Esophagus squamous epithelium (tissue), 5 donors: Measurements from ENCODE around the gene NLGN1. TPM values are rescaled to one million over a fixed set of nuclear protein-coding genes. Genes with fewer than 3 reads are reported as not detected.

Experiments used
- DNase-seq: peaks from one replicate; lab custom pipeline; 2025; lab: John Stamatoyannopoulos, UW
- H3K27ac ChIP-seq, 4 donors: fragments of 200-600 bp; sonication (generic); one replicate each; pipeline ENCODE4 v1.5.1; 2016 to 2019; ENCODE audit warnings: mild to moderate bottlenecking in 1 of 4
- H3K27me3 ChIP-seq, 4 donors: fragments of 200-600 bp; sonication (generic); 1 replicate in 3 of 4; 2 replicates in 1 of 4; pipeline versions ENCODE4 v1.5.1 to v1.6.0; 2017 to 2021; ENCODE audit warnings: antibody characterized with exemption in 1 of 4
- H3K36me3 ChIP-seq, 3 donors: fragments of 200-600 bp; sonication (generic); one replicate each; pipeline ENCODE4 v1.5.1; 2016 to 2019
- H3K4me1 ChIP-seq, 3 donors: fragments of 200-600 bp; sonication (generic); one replicate each; pipeline ENCODE4 v1.5.1; 2017 to 2019
- H3K4me3 ChIP-seq, 4 donors: fragments of 200-600 bp; sonication (generic); 1 replicate in 3 of 4; 2 replicates in 1 of 4; pipeline ENCODE4 v1.5.1; 2016 to 2019; ENCODE audit warnings: mild to moderate bottlenecking in 2 of 4, moderate library complexity in 1 of 4
- H3K9me3 ChIP-seq, 3 donors: fragments of 200-600 bp; sonication (generic); one replicate each; pipeline ENCODE4 v1.5.1; 2016 to 2019
- CTCF ChIP-seq, 6 experiments: fragments of 450-650 bp in 4 of 6; fragments of 200-600 bp in 2 of 6; sonication (generic) in 2 of 6; IDR thresholded peaks; one replicate each; pipeline ENCODE4 v1.5.1; 2016 to 2019; ENCODE audit warnings: antibody characterized with exemption in 6 of 6, mild to moderate bottlenecking in 4 of 6, moderate library complexity in 4 of 6
- POLR2A ChIP-seq, 4 donors: fragments of 450-650 bp; IDR thresholded peaks; one replicate each; pipeline ENCODE4 v1.6.1; 2017; ENCODE audit warnings: antibody characterized with exemption in 4 of 4, mild to moderate bottlenecking in 4 of 4, moderate library complexity in 3 of 4
- WGBS, 2 donors: methylation state at CpG; one replicate each; pipeline ENCODE4 v1.1.5; 2018; 5-methylcytosine and 5-hydroxymethylcytosine counted together
- intact Hi-C: fragments of 100-400 bp; cut with DNase I; formaldehyde crosslinking; loops from one replicate; pipeline ENCODE4 v1.15.0; 2022
- total RNA-seq, 4 donors: library from RNA; depleted of rRNA; stranded (reverse); fragments of >200 nt; gene quantifications; one replicate each; pipeline ENCODE4 v1.1.0, GENCODE V29; 2016
- donor health status: DM: yes; HTN: yes; CAD: no.

The NLGN1 gene
- total RNA-seq, 4 donors from 2014 or later: 0.34 to 12.6 (median 2.9) TPM

- no peaks in the 10 kb centered on the region for H3K27me3 ChIP-seq
- H3K9me3 ChIP-seq: no peaks in the 10 kb centered on the region
- no peaks in the 10 kb centered on the region for H3K36me3 ChIP-seq
- no peak for DNase-seq
- H3K27ac ChIP-seq: no peak overlapping the region
- no peak for TF ChIP-seq POLR2A (IDR thresholded peaks at IDR 0.05)
- no peak for TF ChIP-seq CTCF (IDR thresholded peaks at IDR 0.05)
- H3K4me1 ChIP-seq: no peaks in the 10 kb centered on the region
- 53 to 84% methylated on average over 1 of the region's 1 CpG for WGBS, 2 donors
- no peak overlapping the region for H3K4me3 ChIP-seq
- intact Hi-C loops: no loop called here
Measured at GRCh38 chr3:174158674-174159073, 761.1 kb downstream of the NLGN1 start.

- Histone ChIP-seq H3K4me1 (no peaks in the 10 kb centered on the region), H3K27ac (no peak overlapping the region), H3K9me3 (no peaks in the 10 kb centered on the region), H3K4me3 (no peak overlapping the region), H3K27me3 (no peaks in the 10 kb centered on the region), H3K36me3 (no peaks in the 10 kb centered on the region)
- DNase-seq: no peak
- 69 to 70% methylated on average over 3 of the region's 3 CpGs for WGBS, 2 donors
- TF ChIP-seq CTCF (IDR thresholded peaks at IDR 0.05) (no peak), POLR2A (IDR thresholded peaks at IDR 0.05) (no peak)
- intact Hi-C loops: no loop called here
Measured at GRCh38 chr3:174159604-174160003, 762.1 kb downstream of the NLGN1 start.

DNA sequence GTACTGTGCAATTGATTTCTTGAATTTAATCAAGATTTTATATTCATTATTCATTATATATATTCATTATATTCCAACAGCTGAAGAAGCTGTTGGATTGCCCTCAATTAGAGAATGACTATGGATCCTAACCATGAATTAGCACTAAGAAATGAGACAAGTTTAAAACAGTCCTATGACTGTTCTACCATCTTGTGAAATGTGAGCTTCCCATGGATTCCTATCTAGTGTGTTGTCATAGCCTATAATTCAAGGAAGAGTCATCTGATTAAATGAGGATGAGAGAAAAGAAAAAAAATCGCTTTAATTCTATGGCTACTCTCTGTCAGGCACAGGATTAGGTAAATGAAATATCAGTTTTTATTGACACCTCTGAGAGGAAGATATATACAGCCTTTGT is 765.0 kb downstream of the NLGN1 start:
- H3K36me3 ChIP-seq: no peaks in the 10 kb centered on the region
- H3K27ac ChIP-seq: no peak overlapping the region
- intact Hi-C loops: no loop called here
- no peaks in the 10 kb centered on the region for H3K4me1 ChIP-seq
- no peak for TF ChIP-seq POLR2A (IDR thresholded peaks at IDR 0.05)
- no peak for TF ChIP-seq CTCF (IDR thresholded peaks at IDR 0.05)
- 81 to 85% methylated on average over 1 of the region's 1 CpG for WGBS, 2 donors
- H3K27me3 ChIP-seq: no peaks in the 10 kb centered on the region
- H3K4me3 ChIP-seq: no peak overlapping the region
- no peak for DNase-seq
- H3K9me3 ChIP-seq: no peaks in the 10 kb centered on the region

DNA sequence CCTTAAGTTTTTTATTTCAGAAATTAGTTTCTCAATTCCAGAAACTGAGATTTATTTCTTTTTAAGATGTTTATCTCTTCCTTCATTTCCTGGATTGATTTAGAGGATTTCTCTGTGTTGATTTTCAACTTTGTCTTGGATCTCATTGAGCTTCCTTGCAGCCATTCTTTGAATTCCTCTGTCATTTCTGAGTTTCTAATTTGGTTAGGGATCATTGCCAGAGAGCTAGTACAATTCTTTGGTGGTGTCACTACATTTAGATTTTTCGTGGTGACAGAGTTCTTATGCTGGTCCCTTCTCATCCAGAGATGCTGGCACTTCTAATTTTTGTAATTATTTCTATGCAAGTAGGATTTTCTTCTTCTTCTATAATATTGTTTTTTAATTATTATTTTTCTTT is 770.5 kb downstream of the NLGN1 start:
- intact Hi-C loops: no loop called here
- Histone ChIP-seq H3K27me3 (no peaks in the 10 kb centered on the region), H3K27ac (no peak overlapping the region), H3K4me3 (no peak overlapping the region), H3K4me1 (no peaks in the 10 kb centered on the region), H3K9me3 (no peaks in the 10 kb centered on the region), H3K36me3 (no peaks in the 10 kb centered on the region)
- TF ChIP-seq CTCF (IDR thresholded peaks at IDR 0.05) (no peak), POLR2A (IDR thresholded peaks at IDR 0.05) (no peak)
- WGBS, 2 donors: 26 to 34% methylated on average over 1 of the region's 1 CpG
- DNase-seq: no peak

DNA sequence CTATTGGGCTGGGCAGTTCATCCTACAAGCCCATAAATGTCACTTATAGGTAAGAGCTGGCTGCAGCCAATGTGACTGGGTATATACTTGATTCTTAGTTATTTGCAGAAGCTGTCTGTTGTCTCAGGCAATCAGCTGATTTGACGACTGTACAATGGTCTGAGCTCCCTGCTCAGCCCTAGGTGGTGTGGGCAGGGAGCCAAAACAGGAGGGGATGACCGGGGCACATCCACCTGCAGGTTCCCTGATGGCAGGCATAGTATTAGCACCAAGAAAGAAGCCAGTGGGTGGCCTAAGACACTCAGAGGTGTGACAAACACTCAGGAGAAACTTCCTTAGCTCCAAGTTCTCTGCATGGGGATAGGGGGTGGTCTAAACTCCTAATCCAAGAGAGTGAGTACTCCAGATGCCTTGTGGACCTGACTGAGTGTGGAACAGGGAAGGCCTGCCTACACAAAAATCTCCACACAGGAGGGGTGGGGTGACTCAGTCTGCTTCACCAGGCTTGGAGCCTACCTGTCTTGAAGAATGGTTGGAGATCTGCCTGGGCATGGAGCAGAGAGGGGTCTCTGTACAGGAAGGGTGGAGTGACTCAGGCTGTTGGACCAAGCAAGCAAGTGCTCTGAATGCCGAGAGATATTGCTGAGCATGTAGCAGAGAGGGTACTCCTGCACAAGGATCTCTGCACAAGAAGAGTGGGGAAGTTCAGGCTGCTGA is 771.2 kb downstream of the NLGN1 start:
- no peaks in the 10 kb centered on the region for H3K4me1 ChIP-seq
- H3K36me3 ChIP-seq: no peaks in the 10 kb centered on the region
- intact Hi-C loops: no loop called here
- H3K27ac ChIP-seq: no peak overlapping the region
- DNase-seq: no peak
- WGBS, 2 donors: no CpG with 5 or more reads among the region's 3 CpGs
- no peaks in the 10 kb centered on the region for H3K27me3 ChIP-seq
- H3K9me3 ChIP-seq: no peaks in the 10 kb centered on the region
- TF ChIP-seq CTCF (IDR thresholded peaks at IDR 0.05) (no peak), POLR2A (IDR thresholded peaks at IDR 0.05) (no peak)
- no peak overlapping the region for H3K4me3 ChIP-seq
